Activated CD4-positive, alpha-beta memory T cell treated with anti-CD3 and anti-CD28 coated beads for 36 hours (primary cell): Measurements from ENCODE around the gene KIFAP3. TPM values are rescaled to one million over a fixed set of nuclear protein-coding genes. Genes with fewer than 3 reads are reported as not detected.
"Not testable (repeated sequence)": the region's sequence is repeated elsewhere in the genome, so short reads cannot be mapped to it uniquely, and the experiment has no call there.

Experiments
- CTCF ChIA-PET: fragments of 350-600 bp; sonication (Branson Sonifier 250); formaldehyde crosslinking; loops from one replicate; lab custom pipeline; 2021; ENCODE audit warnings: antibody characterized with exemption, inconsistent platforms; lab: Charles Lee
- POLR2A ChIA-PET: fragments of 350-600 bp; sonication (Branson Sonifier 250); formaldehyde crosslinking; loops from one replicate; lab custom pipeline; 2021; ENCODE audit warnings: antibody characterized with exemption; lab: Charles Lee
- DNase-seq: peaks from one replicate; pipeline ENCODE4 v3.0.0-alpha.2; 2020
- H3K27ac Mint-ChIP-seq: one replicate; pipeline ENCODE4 v1.8.0; 2021; ENCODE audit warnings: mixed read lengths
- H3K27me3 Mint-ChIP-seq: one replicate; pipeline ENCODE4 v1.8.0; 2021; ENCODE audit warnings: mixed read lengths
- H3K36me3 Mint-ChIP-seq: one replicate; pipeline ENCODE4 v1.8.0; 2021; ENCODE audit warnings: mixed read lengths
- H3K4me1 Mint-ChIP-seq: one replicate; pipeline ENCODE4 v1.8.0; 2021; ENCODE audit warnings: low read depth, mixed read lengths
- H3K4me3 Mint-ChIP-seq: one replicate; pipeline ENCODE4 v1.8.0; 2021; ENCODE audit warnings: mild to moderate bottlenecking, mixed read lengths
- H3K9me3 Mint-ChIP-seq: one replicate; pipeline ENCODE4 v1.8.0; 2021; ENCODE audit warnings: mixed read lengths
- intact Hi-C: fragments of 100-400 bp; cut with micrococcal nuclease; formaldehyde crosslinking; loops from one replicate; pipeline ENCODE4 v1.15.1; 2023
- total RNA-seq, 2 experiments: library from RNA; stranded (reverse); gene quantifications; one replicate each; pipeline ENCODE4 v1.2.3, GENCODE V29; 2021

KIFAP3 gene
- total RNA-seq, 2 experiments from 2014 or later = 15.6 to 15.7 TPM

- DNase-seq, H3K27me3 Mint-ChIP-seq, intact Hi-C loops, H3K36me3 Mint-ChIP-seq, H3K27ac Mint-ChIP-seq, POLR2A ChIA-PET, H3K4me1 Mint-ChIP-seq, H3K9me3 Mint-ChIP-seq, H3K4me3 Mint-ChIP-seq: not testable (repeated sequence)
- CTCF ChIA-PET = interaction anchor here (1.6 kb wide), 1 partner anchor 13 kb away, joined by 4 read pairs; the partner anchor contains the start of gene KIFAP3
These were observed 12.8 kb downstream of the KIFAP3 start for GRCh38 chr1:170061676-170062075.

DNA sequence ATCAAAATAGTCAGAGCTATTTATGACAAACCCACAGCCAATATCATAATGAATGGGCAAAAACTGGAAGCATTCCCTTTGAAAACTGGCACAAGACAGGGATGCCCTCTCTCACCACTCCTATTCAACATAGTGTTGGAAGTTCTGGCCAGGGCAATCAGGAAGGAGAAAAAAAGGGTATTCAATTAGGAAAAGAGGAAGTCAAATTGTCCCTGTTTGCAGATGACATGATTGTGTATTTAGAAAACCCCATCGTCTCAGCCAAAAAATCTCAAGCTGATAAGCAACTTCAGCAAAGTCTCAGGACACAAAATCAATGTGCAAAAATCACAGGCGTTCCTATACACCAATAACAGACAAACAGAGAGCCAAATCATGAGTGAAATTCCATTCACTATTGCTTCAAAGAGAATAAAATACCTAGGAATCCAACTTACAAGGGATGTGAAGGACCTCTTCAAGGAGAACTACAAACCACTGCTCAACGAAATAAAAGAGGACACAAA is 14.4 kb downstream of the KIFAP3 start:
- not testable (repeated sequence) for H3K9me3 Mint-ChIP-seq

GRCh38 chr1:170049176-170049800 is 25.2 kb downstream of the KIFAP3 start:
- CTCF ChIA-PET = no interaction called here
- Mint-ChIP-seq H3K27me3 (no peaks in the 10 kb centered on the region), H3K27ac (no peak overlapping the region), H3K4me1 (peaks cover 7% of the 10 kb centered on the region), H3K9me3 (no peaks in the 10 kb centered on the region), H3K36me3 (peaks cover 60% of the 10 kb centered on the region), H3K4me3 (no peak overlapping the region)
- intact Hi-C loops = no loop called here
- no peak for DNase-seq
- POLR2A ChIA-PET = no interaction called here

More for the DNA sequence above, 14.4 kb downstream of the KIFAP3 start:
- intact Hi-C loops, H3K27ac Mint-ChIP-seq, POLR2A ChIA-PET, H3K27me3 Mint-ChIP-seq, DNase-seq, CTCF ChIA-PET, H3K4me3 Mint-ChIP-seq, H3K4me1 Mint-ChIP-seq: not testable (repeated sequence)
- H3K36me3 Mint-ChIP-seq = peaks cover 11% of the 10 kb centered on the region

GRCh38 chr1:170048515-170048914 is 26.0 kb downstream of the KIFAP3 start:
- ChIA-PET POLR2A (no interaction called here), CTCF (no interaction called here)
- Mint-ChIP-seq H3K36me3 (peaks cover 53% of the 10 kb centered on the region), H3K9me3 (no peaks in the 10 kb centered on the region), H3K4me3 (no peak overlapping the region), H3K27me3 (no peaks in the 10 kb centered on the region), H3K4me1 (peaks cover 7% of the 10 kb centered on the region), H3K27ac (no peak overlapping the region)
- no peak for DNase-seq
- intact Hi-C loops = no loop called here

- Mint-ChIP-seq H3K27me3 (no peaks in the 10 kb centered on the region), H3K9me3 (no peaks in the 10 kb centered on the region), H3K4me3 (no peak overlapping the region), H3K4me1 (no peaks in the 10 kb centered on the region), H3K36me3 (peaks cover 20% of the 10 kb centered on the region), H3K27ac (no peak overlapping the region)
- POLR2A ChIA-PET = no interaction called here
- intact Hi-C loops = no loop called here
- CTCF ChIA-PET = no interaction called here
- no peak for DNase-seq
These were observed 30.3 kb downstream of the KIFAP3 start for GRCh38 chr1:170044187-170044586.

- Mint-ChIP-seq H3K27me3 (no peaks in the 10 kb centered on the region), H3K4me3 (no peak overlapping the region), H3K27ac (no peak overlapping the region), H3K4me1 (no peaks in the 10 kb centered on the region), H3K36me3 (peaks cover 18% of the 10 kb centered on the region), H3K9me3 (no peaks in the 10 kb centered on the region)
- ChIA-PET POLR2A (interaction anchor here (0.7 kb wide), 1 partner anchor 1052 kb away, joined by 3 read pairs; no protein-coding TSS in a partner anchor), CTCF (no interaction called here)
- intact Hi-C loops = no loop called here
- DNase-seq = no peak
These were observed 32.9 kb downstream of the KIFAP3 start for GRCh38 chr1:170041423-170042192.

DNA sequence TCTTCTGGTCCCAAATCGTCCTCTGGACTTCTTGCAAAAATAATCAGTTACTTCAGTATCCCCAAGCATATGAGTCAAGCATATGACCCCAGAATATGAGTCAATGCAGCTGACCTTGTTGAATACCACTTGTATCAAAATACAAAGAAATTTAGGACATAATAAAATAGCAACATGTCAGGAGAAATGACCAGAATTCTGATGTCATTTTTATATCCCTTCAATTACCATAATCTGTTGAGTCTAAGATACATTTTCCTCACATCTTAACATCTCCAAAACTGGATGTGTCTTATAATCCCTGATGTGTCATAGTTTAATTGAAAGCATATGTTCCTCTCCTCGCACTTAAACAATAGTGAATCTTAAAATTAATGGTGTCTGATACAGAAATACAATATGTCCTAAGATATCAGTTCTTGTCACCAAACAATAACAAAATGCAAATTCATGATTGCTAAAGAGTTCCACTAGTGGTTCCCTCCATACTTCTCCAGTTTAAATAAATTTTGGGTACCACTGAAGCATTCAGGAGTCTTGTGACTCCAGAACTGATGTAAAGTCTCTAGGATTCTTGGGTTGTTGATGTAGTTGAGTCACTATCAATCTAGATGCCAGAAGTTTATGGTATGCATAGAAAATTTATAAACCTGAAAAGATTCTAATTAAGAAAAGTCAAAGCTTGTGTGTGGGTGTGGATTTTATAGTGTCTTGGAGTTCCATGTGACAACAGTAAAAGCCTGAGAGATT is 41.8 kb downstream of the KIFAP3 start:
- intact Hi-C loops = loop anchor here (5.0 kb wide), 1 partner anchor 40 kb away; the partner anchor contains the start of gene KIFAP3

GRCh38 chr1:170030212-170030611 is 44.3 kb downstream of the KIFAP3 start:
- H3K4me3 Mint-ChIP-seq = no peak overlapping the region
- H3K27me3 Mint-ChIP-seq = no peaks in the 10 kb centered on the region

More for the DNA sequence above, 41.8 kb downstream of the KIFAP3 start:
- no peak for DNase-seq
- Mint-ChIP-seq H3K36me3 (peaks cover 19% of the 10 kb centered on the region), H3K4me3 (no peak overlapping the region), H3K9me3 (peaks cover 3% of the 10 kb centered on the region), H3K27me3 (no peaks in the 10 kb centered on the region), H3K27ac (no peak overlapping the region), H3K4me1 (no peaks in the 10 kb centered on the region)
- POLR2A ChIA-PET = no interaction called here
- CTCF ChIA-PET = no interaction called here

DNA sequence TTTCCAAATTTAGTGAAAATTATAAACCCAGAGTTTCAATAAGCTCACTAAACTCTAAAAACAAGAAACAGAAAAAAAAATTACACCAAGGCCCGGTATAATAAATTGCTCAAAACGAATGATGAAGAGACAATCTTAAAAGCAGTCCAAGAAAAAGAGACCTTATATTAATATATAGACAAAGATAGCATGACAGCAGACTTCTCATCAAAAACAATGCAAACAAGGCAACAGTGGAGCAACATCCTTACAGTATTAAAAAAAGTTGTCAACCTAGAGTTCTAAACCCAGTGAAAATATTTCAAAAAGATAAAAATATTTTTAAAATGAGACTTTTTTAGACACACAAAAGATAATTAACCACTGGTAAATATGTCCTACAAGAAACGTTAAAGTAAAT is 46.7 kb downstream of the KIFAP3 start:
- peaks cover 22% of the 10 kb centered on the region for H3K36me3 Mint-ChIP-seq
- CTCF ChIA-PET = no interaction called here
- POLR2A ChIA-PET = no interaction called here
- H3K4me1 Mint-ChIP-seq = no peaks in the 10 kb centered on the region
- intact Hi-C loops = no loop called here
- no peaks in the 10 kb centered on the region for H3K27me3 Mint-ChIP-seq
- H3K27ac Mint-ChIP-seq = no peak overlapping the region
- no peak for DNase-seq
- no peak overlapping the region for H3K4me3 Mint-ChIP-seq
- peaks cover 9% of the 10 kb centered on the region for H3K9me3 Mint-ChIP-seq

More at GRCh38 chr1:170030212-170030611, 44.3 kb downstream of the KIFAP3 start:
- Mint-ChIP-seq H3K27ac (no peak overlapping the region), H3K4me1 (no peaks in the 10 kb centered on the region), H3K9me3 (peaks cover 9% of the 10 kb centered on the region), H3K36me3 (peaks cover 26% of the 10 kb centered on the region)
- ChIA-PET POLR2A (no interaction called here), CTCF (no interaction called here)
- intact Hi-C loops = loop anchor here (5.0 kb wide), 1 partner anchor 42 kb away; the partner anchor contains the start of gene KIFAP3
- no peak for DNase-seq

- intact Hi-C loops = no loop called here
- DNase-seq = no peak
- Mint-ChIP-seq H3K9me3 (peaks cover 12% of the 10 kb centered on the region), H3K27ac (no peak overlapping the region), H3K36me3 (peaks cover 24% of the 10 kb centered on the region), H3K4me1 (no peaks in the 10 kb centered on the region), H3K4me3 (no peak overlapping the region), H3K27me3 (no peaks in the 10 kb centered on the region)
- ChIA-PET POLR2A (no interaction called here), CTCF (no interaction called here)
These were observed 53.6 kb downstream of the KIFAP3 start for GRCh38 chr1:170020859-170021258.

DNA sequence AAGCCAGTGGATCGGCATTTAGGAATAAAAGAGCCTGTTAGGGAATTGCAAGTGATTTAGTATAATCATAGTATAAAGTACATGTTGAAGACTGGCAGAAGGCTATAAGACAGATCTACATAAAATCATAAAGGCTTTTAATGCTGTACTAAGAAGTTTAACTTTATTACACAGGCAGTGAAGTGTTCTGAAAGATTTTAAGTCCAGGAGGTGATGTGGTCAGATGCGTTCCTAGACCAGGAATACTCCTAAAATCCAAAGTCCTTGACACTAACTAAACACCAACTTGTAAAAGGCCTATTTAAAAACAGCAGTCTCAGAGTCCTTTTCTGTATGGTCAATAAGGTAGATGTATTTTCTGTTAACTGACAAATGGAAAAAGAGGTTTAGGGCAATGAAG is 57.0 kb downstream of the KIFAP3 start:
- Mint-ChIP-seq H3K4me1 (no peaks in the 10 kb centered on the region), H3K27me3 (no peaks in the 10 kb centered on the region), H3K9me3 (peaks cover 12% of the 10 kb centered on the region), H3K4me3 (no peak overlapping the region), H3K36me3 (peaks cover 22% of the 10 kb centered on the region), H3K27ac (no peak overlapping the region)
- DNase-seq = no peak
- ChIA-PET CTCF (interaction anchor here (0.9 kb wide), 1 partner anchor 11 kb away, joined by 3 read pairs; no protein-coding TSS in a partner anchor), POLR2A (no interaction called here)
- intact Hi-C loops = no loop called here

DNA sequence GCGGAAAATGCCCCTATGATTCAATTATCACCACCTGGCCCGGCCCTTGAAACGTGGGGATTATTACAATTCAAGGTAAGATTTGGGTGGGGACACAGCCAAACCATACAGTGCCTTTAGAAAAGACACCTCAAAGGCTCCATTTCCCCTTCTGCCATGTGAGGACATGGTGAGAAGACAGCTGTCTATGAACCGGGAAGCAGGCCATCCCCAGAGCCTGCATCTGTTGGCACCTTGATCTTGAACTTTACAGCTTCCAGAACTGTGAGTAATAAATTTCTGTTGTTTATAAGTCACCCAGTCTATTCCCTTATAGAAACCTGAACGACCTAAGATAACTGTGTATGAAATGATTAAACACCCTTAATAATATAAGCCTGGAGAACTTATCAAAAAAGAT is 61.6 kb downstream of the KIFAP3 start:
- H3K4me3 Mint-ChIP-seq = no peak overlapping the region
- H3K27me3 Mint-ChIP-seq = no peaks in the 10 kb centered on the region
- no peaks in the 10 kb centered on the region for H3K4me1 Mint-ChIP-seq
- POLR2A ChIA-PET = no interaction called here
- CTCF ChIA-PET = no interaction called here
- peaks cover 2% of the 10 kb centered on the region for H3K9me3 Mint-ChIP-seq
- no peak overlapping the region for H3K27ac Mint-ChIP-seq
- intact Hi-C loops = no loop called here
- DNase-seq = no peak
- peaks cover 18% of the 10 kb centered on the region for H3K36me3 Mint-ChIP-seq
